ENCODE data around the gene KMT2C.
"Not testable (repeated sequence)": the region's sequence is repeated elsewhere in the genome, so short reads cannot be mapped to it uniquely, and the experiment has no call there.

KMT2C gene

GRCh38 chr7:152442330-152442835 is 6.6 kb upstream of the KMT2C start:
- no peak for ATAC-seq (ENCODE audit: insufficient read depth, low read depth)

GRCh38 chr7:152441810-152442209 is 6.0 kb upstream of the KMT2C start:
- H3K79me2 ChIP-seq (ENCODE audit: insufficient read depth, low read length); H3K9me3 ChIP-seq (ENCODE audit: insufficient read depth, low read length, severe bottlenecking); H3K4me2 ChIP-seq (ENCODE audit: insufficient read depth, low read length); DNase-seq; H3K36me3 ChIP-seq (ENCODE audit: insufficient read depth, low read length); H3K4me3 ChIP-seq (ENCODE audit: low read depth in 1 of 2, low read length in 2 of 2); H3K4me1 ChIP-seq (ENCODE audit: insufficient read depth, low read length); H3K27me3 ChIP-seq (ENCODE audit: insufficient read depth, low read length, poor library complexity); ATAC-seq (ENCODE audit: insufficient read depth, low read depth); H3K27ac ChIP-seq (ENCODE audit: low read length); H3K9ac ChIP-seq (ENCODE audit: low read depth, low read length); H4K20me1 ChIP-seq (ENCODE audit: insufficient read depth, low read length); H2AFZ ChIP-seq (ENCODE audit: low read depth, low read length): not testable (repeated sequence)

More at GRCh38 chr7:152442330-152442835, 6.6 kb upstream of the KMT2C start:
- H3K27ac ChIP-seq (ENCODE audit: low read length) = no peak overlapping the region
- H3K4me3 ChIP-seq (ENCODE audit: low read depth in 1 of 2, low read length in 2 of 2) = no peak overlapping the region
- TF ChIP-seq EZH2 (IDR thresholded peaks at IDR 0.05; ENCODE audit: borderline replicate concordance, low read depth, low read length, severe bottlenecking) = no peak
- no peak for TF ChIP-seq CTCF (IDR thresholded peaks at IDR 0.05; ENCODE audit: borderline replicate concordance, extremely low read depth, low read length, poor library complexity, severe bottlenecking)
- no peak for DNase-seq
- H3K36me3 ChIP-seq (ENCODE audit: insufficient read depth, low read length) = no peaks in the 10 kb centered on the region
- no peaks in the 10 kb centered on the region for H3K27me3 ChIP-seq (ENCODE audit: insufficient read depth, low read length, poor library complexity)
- H3K79me2 ChIP-seq (ENCODE audit: insufficient read depth, low read length) = no peaks in the 10 kb centered on the region
- no peak overlapping the region for H3K9ac ChIP-seq (ENCODE audit: low read depth, low read length)
- no peak overlapping the region for H3K4me2 ChIP-seq (ENCODE audit: insufficient read depth, low read length)
- H3K9me3 ChIP-seq (ENCODE audit: insufficient read depth, low read length, severe bottlenecking) = no peaks in the 10 kb centered on the region
- peaks cover 1% of the 10 kb centered on the region; the same call in 1 of the 2 replicates for H3K4me1 ChIP-seq (ENCODE audit: insufficient read depth, low read length)
- H2AFZ ChIP-seq (ENCODE audit: low read depth, low read length) = no peak overlapping the region
- no peaks in the 10 kb centered on the region for H4K20me1 ChIP-seq (ENCODE audit: insufficient read depth, low read length)

GRCh38 chr7:152441168-152441567 is 5.4 kb upstream of the KMT2C start:
- H3K27me3 ChIP-seq (ENCODE audit: insufficient read depth, low read length, poor library complexity); ATAC-seq (ENCODE audit: insufficient read depth, low read depth); H3K9me3 ChIP-seq (ENCODE audit: insufficient read depth, low read length, severe bottlenecking); H3K4me3 ChIP-seq (ENCODE audit: low read depth in 1 of 2, low read length in 2 of 2); DNase-seq; H3K4me1 ChIP-seq (ENCODE audit: insufficient read depth, low read length); H3K9ac ChIP-seq (ENCODE audit: low read depth, low read length); H4K20me1 ChIP-seq (ENCODE audit: insufficient read depth, low read length); H3K79me2 ChIP-seq (ENCODE audit: insufficient read depth, low read length); H3K27ac ChIP-seq (ENCODE audit: low read length); H2AFZ ChIP-seq (ENCODE audit: low read depth, low read length); H3K36me3 ChIP-seq (ENCODE audit: insufficient read depth, low read length); H3K4me2 ChIP-seq (ENCODE audit: insufficient read depth, low read length): not testable (repeated sequence)

GRCh38 chr7:152438017-152438416 is 2.2 kb upstream of the KMT2C start:
- not testable (repeated sequence) for H3K27ac ChIP-seq (ENCODE audit: low read length); H3K27me3 ChIP-seq (ENCODE audit: insufficient read depth, low read length, poor library complexity); ATAC-seq (ENCODE audit: insufficient read depth, low read depth); H3K4me2 ChIP-seq (ENCODE audit: insufficient read depth, low read length); H3K36me3 ChIP-seq (ENCODE audit: insufficient read depth, low read length); H3K4me3 ChIP-seq (ENCODE audit: low read depth in 1 of 2, low read length in 2 of 2); DNase-seq; H3K9ac ChIP-seq (ENCODE audit: low read depth, low read length); H2AFZ ChIP-seq (ENCODE audit: low read depth, low read length); H3K9me3 ChIP-seq (ENCODE audit: insufficient read depth, low read length, severe bottlenecking)
- H4K20me1 ChIP-seq (ENCODE audit: insufficient read depth, low read length) = peaks cover 14% of the 10 kb centered on the region
- peaks cover 24% of the 10 kb centered on the region for H3K4me1 ChIP-seq (ENCODE audit: insufficient read depth, low read length)
- peaks cover 27% of the 10 kb centered on the region for H3K79me2 ChIP-seq (ENCODE audit: insufficient read depth, low read length)

DNA sequence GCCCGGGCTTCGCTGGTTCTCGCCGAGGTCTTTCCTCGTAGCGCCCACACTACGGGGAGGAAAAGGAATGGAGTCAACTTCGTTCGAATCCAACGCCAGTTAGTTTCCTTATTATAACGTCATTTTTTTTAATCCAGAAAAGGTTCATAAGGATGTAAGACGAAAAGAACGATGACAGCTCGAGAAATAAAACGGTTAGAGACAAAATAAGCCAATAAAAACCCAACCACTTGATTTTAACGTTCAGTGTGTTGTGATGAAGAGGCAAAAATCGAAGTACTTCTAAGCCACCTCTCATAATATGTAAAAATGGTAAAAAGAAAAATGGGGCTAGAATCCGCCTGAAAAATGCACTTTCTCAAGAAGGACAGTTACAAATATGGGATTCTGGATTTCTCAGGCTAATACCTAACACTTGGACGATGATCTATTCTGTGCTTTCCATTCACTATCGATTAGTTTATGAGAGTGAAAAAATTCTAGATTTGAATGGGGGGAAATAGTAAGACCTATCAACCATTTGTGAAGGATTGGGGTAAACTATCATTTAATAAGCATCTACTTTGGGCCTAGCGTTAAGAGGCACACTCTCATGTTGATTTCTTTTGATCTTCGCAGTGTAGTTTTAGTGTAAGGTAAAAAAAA is 1.2 kb upstream of the KMT2C start:
- H4K20me1 ChIP-seq (ENCODE audit: insufficient read depth, low read length) = peaks cover 18% of the 10 kb centered on the region
- peak overlapping the region; percentile 81 to 86 for H3K4me3 ChIP-seq (ENCODE audit: low read depth in 1 of 2, low read length in 2 of 2)
- H3K36me3 ChIP-seq (ENCODE audit: insufficient read depth, low read length); ATAC-seq (ENCODE audit: insufficient read depth, low read depth); H3K27me3 ChIP-seq (ENCODE audit: insufficient read depth, low read length, poor library complexity); H3K9me3 ChIP-seq (ENCODE audit: insufficient read depth, low read length, severe bottlenecking); DNase-seq: not testable (repeated sequence)
- peak overlapping the region; percentile 89 for H3K27ac ChIP-seq (ENCODE audit: low read length)
- peaks cover 28% of the 10 kb centered on the region for H3K4me1 ChIP-seq (ENCODE audit: insufficient read depth, low read length)
- peak overlapping the region; percentile 80 for H3K9ac ChIP-seq (ENCODE audit: low read depth, low read length)
- H2AFZ ChIP-seq (ENCODE audit: low read depth, low read length) = peak overlapping the region; percentile 97
- H3K79me2 ChIP-seq (ENCODE audit: insufficient read depth, low read length) = peaks cover 36% of the 10 kb centered on the region
- H3K4me2 ChIP-seq (ENCODE audit: insufficient read depth, low read length) = peak overlapping the region; percentile 69

Data from DND-41 (cell line).